HG03565 (cell line): Measurements from ENCODE around the gene C1orf105.

Experiments
- ATAC-seq: cut with Tn5 transposase; IDR thresholded peaks from one replicate; pipeline ENCODE4 v1.9.1; 2021; ENCODE audit warnings: mild to moderate bottlenecking, moderate library complexity; ENCODE audit not compliant: unreplicated experiment

Gene C1orf105

GRCh38 chr1:172395576-172395975 is 24.9 kb upstream of the C1orf105 start:
- no peak for ATAC-seq

GRCh38 chr1:172397221-172397620 is 23.3 kb upstream of the C1orf105 start:
- ATAC-seq: peak; percentile 37

- no peak for ATAC-seq
These were observed 22.9 kb upstream of the C1orf105 start for GRCh38 chr1:172397633-172398032.

- no peak for ATAC-seq
These were observed 22.3 kb upstream of the C1orf105 start for GRCh38 chr1:172398193-172398592.

GRCh38 chr1:172398970-172399755 is 21.3 kb upstream of the C1orf105 start:
- ATAC-seq: no peak

- no peak for ATAC-seq
These were observed 20.4 kb upstream of the C1orf105 start for GRCh38 chr1:172399756-172400721.

- ATAC-seq: no peak
These were observed 19.8 kb upstream of the C1orf105 start for GRCh38 chr1:172400722-172401105.

- no peak for ATAC-seq
These were observed 19.0 kb upstream of the C1orf105 start for GRCh38 chr1:172401477-172401876.

- no peak for ATAC-seq
These were observed 18.6 kb upstream of the C1orf105 start for GRCh38 chr1:172401892-172402291.

GRCh38 chr1:172402878-172403569 is 17.5 kb upstream of the C1orf105 start:
- ATAC-seq: no peak

GRCh38 chr1:172404121-172404520 is 16.4 kb upstream of the C1orf105 start:
- ATAC-seq: no peak

- no peak for ATAC-seq
These were observed 14.6 kb upstream of the C1orf105 start for GRCh38 chr1:172405912-172406311.

GRCh38 chr1:172406968-172407367 is 13.5 kb upstream of the C1orf105 start:
- no peak for ATAC-seq

- no peak for ATAC-seq
These were observed 11.5 kb upstream of the C1orf105 start for GRCh38 chr1:172408958-172409357.

- ATAC-seq: no peak
These were observed 10.5 kb upstream of the C1orf105 start for GRCh38 chr1:172410027-172410426.

- ATAC-seq: no peak
These were observed 8.6 kb upstream of the C1orf105 start for GRCh38 chr1:172411791-172412338.

- no peak for ATAC-seq
These were observed 6.2 kb upstream of the C1orf105 start for GRCh38 chr1:172414331-172414730.

- ATAC-seq: no peak
These were observed 3.9 kb upstream of the C1orf105 start for GRCh38 chr1:172416496-172417035.

GRCh38 chr1:172417557-172417956 is 2.9 kb upstream of the C1orf105 start:
- ATAC-seq: no peak

GRCh38 chr1:172421974-172422604 is 1.6 kb downstream of the C1orf105 start:
- ATAC-seq: no peak
